HEK293 (cell line): Measurements from ENCODE around the gene CD81.

Experiments used
- CTCF ChIA-PET: fragments of 350-600 bp; formaldehyde crosslinking; extraction: SDS; loops from one replicate; lab custom pipeline; 2021; ENCODE audit warnings: antibody characterized with exemption; lab: Yijun Ruan, JAX
- POLR2A ChIA-PET: fragments of 300-600 bp; formaldehyde crosslinking; extraction: SDS; loops from one replicate; lab custom pipeline; 2020; ENCODE audit warnings: antibody characterized with exemption, inconsistent platforms; lab: Yijun Ruan, JAX
- H3K27ac ChIP-seq: fragments of 200-500 bp; sonication (Bioruptor generic); 2 replicates; pipeline ENCODE4 v1.5.1; 2014; ENCODE audit warnings: low read depth, low read length, control low read depth, inconsistent platforms; ENCODE audit errors: extremely low read depth
- H3K36me3 ChIP-seq, 2 experiments: fragments of 200-500 bp in 1 of 2; sonication (Bioruptor generic) in 1 of 2; 1 replicate in 1 of 2; 2 replicates in 1 of 2; pipeline ENCODE4 v1.5.1; 2014 to 2017; ENCODE audit warnings: inconsistent platforms in 2 of 2, low read length in 2 of 2; ENCODE audit not compliant: control insufficient read depth in 2 of 2, insufficient read depth in 1 of 2
- H3K4me1 ChIP-seq: fragments of 200-500 bp; sonication (Bioruptor generic); 2 replicates; pipeline ENCODE4 v1.5.1; 2014; ENCODE audit warnings: mild to moderate bottlenecking, low read length, inconsistent platforms; ENCODE audit not compliant: control insufficient read depth, insufficient read depth
- H3K4me3 ChIP-seq: 2 replicates; pipeline ENCODE4 v1.5.1; 2011; ENCODE audit warnings: low read depth, mild to moderate bottlenecking, control low read depth, low read length, moderate library complexity
- H3K9me3 ChIP-seq: fragments of 200-500 bp; sonication (Bioruptor generic); 2 replicates; pipeline ENCODE4 v1.5.1; 2014; ENCODE audit warnings: low read depth, low read length, inconsistent platforms; ENCODE audit not compliant: control insufficient read depth, insufficient read depth
- GLIS1 ChIP-seq: fragments of 450-650 bp; formaldehyde crosslinking; IDR thresholded peaks from 2 replicates; pipeline ENCODE4 v1.5.1; 2016; ENCODE audit warnings: missing biosample characterization, missing genetic modification characterization
- GLIS2 ChIP-seq: fragments of 450-650 bp; formaldehyde crosslinking; IDR thresholded peaks from 2 replicates; pipeline ENCODE4 v1.5.1; 2016; ENCODE audit warnings: missing biosample characterization, missing genetic modification characterization
- ZFP37 ChIP-seq: fragments of 450-650 bp; formaldehyde crosslinking; IDR thresholded peaks from 2 replicates; pipeline ENCODE4 v1.5.1; 2016; ENCODE audit warnings: missing biosample characterization, missing genetic modification characterization
- ZNF2 ChIP-seq: fragments of 450-650 bp; formaldehyde crosslinking; IDR thresholded peaks from 2 replicates; pipeline ENCODE4 v1.5.1; 2016; ENCODE audit warnings: missing biosample characterization, missing genetic modification characterization
- ZNF423 ChIP-seq: fragments of 450-650 bp; formaldehyde crosslinking; IDR thresholded peaks from 2 replicates; pipeline ENCODE4 v1.5.1; 2016; ENCODE audit warnings: missing biosample characterization, missing genetic modification characterization
- ZNF560 ChIP-seq: fragments of 450-650 bp; formaldehyde crosslinking; IDR thresholded peaks from 2 replicates; pipeline ENCODE4 v1.5.1; 2017; ENCODE audit warnings: missing biosample characterization, missing genetic modification characterization, borderline replicate concordance
- ZNF561 ChIP-seq: fragments of 450-650 bp; IDR thresholded peaks from 2 replicates; pipeline ENCODE4 v1.5.1; 2018; ENCODE audit warnings: missing biosample characterization, missing genetic modification characterization, borderline replicate concordance
- ZNF610 ChIP-seq: fragments of 450-650 bp; formaldehyde crosslinking; IDR thresholded peaks from 2 replicates; pipeline ENCODE4 v1.5.1; 2016; ENCODE audit warnings: missing biosample characterization, missing genetic modification characterization, borderline replicate concordance
- ZNF677 ChIP-seq: fragments of 450-650 bp; IDR thresholded peaks from 2 replicates; pipeline ENCODE4 v1.5.0; 2018; ENCODE audit warnings: missing biosample characterization, mild to moderate bottlenecking, missing genetic modification characterization, moderate library complexity
- ZNF747 ChIP-seq: fragments of 450-650 bp; formaldehyde crosslinking; IDR thresholded peaks from 2 replicates; pipeline ENCODE4 v1.5.1; 2016; ENCODE audit warnings: missing biosample characterization, missing genetic modification characterization
- ZNF830 ChIP-seq: fragments of 450-650 bp; IDR thresholded peaks from 2 replicates; pipeline ENCODE4 v1.5.0; 2018; ENCODE audit warnings: missing biosample characterization, missing genetic modification characterization, low read depth, mild to moderate bottlenecking, moderate library complexity
- TF ChIP-seq, protein P1 (sequence below): fragments of 450-650 bp; formaldehyde crosslinking; IDR thresholded peaks from 2 replicates; pipeline ENCODE4 v1.5.1; 2016; ENCODE audit warnings: missing biosample characterization, missing genetic modification characterization
- TF ChIP-seq, protein P2 (sequence below): fragments of 450-650 bp; formaldehyde crosslinking; IDR thresholded peaks from 2 replicates; pipeline ENCODE4 v1.5.1; 2017; ENCODE audit warnings: missing biosample characterization, missing genetic modification characterization
- TF ChIP-seq, protein P3 (sequence below): fragments of 450-650 bp; formaldehyde crosslinking; IDR thresholded peaks from 2 replicates; pipeline ENCODE4 v1.5.1; 2016; ENCODE audit warnings: missing biosample characterization, missing genetic modification characterization
- TF ChIP-seq, protein P4 (sequence below): fragments of 450-650 bp; formaldehyde crosslinking; IDR thresholded peaks from 2 replicates; pipeline ENCODE4 v1.5.1; 2016; ENCODE audit warnings: missing biosample characterization, missing genetic modification characterization
- TF ChIP-seq, protein P5 (sequence below): fragments of 450-650 bp; formaldehyde crosslinking; IDR thresholded peaks from 2 replicates; pipeline ENCODE4 v1.5.1; 2016; ENCODE audit warnings: missing biosample characterization, missing genetic modification characterization
- TF ChIP-seq, protein P6 (sequence below): fragments of 450-650 bp; formaldehyde crosslinking; conservative IDR thresholded peaks from 2 replicates; pipeline ENCODE4 v1.5.1; 2016; ENCODE audit warnings: low read depth, missing biosample characterization, missing genetic modification characterization

Gene CD81

DNA sequence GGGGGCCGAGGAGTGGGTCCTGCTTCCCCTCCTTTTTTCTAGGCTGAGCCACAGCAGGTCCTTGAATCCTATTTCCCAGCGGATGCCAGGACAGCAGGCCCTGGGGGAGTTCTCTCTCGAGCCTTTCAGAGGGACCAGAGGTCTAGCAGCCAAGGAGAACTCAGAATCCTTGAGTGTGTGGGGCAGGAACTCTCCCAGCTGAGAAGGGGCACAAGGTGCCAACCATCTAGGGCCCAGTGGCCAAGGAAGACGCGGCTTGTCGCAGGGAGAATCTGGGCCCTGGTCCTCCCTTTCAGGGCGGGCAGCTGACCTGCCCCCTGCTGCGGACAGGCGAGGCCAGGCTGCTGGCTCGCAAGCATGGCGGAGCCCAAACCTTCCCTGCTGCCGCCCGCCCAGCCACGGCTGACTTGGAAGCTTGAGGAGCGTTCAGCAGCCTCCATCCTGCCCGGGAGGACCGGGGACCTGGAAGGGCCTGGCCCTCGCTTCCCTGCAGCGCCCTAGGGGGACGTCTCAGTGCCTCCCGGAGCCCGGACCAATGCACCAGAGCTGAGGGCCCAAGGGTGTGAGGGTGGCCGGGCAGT is 22.5 kb downstream of the CD81 start (continued):
- TF ChIP-seq, protein P1, sequence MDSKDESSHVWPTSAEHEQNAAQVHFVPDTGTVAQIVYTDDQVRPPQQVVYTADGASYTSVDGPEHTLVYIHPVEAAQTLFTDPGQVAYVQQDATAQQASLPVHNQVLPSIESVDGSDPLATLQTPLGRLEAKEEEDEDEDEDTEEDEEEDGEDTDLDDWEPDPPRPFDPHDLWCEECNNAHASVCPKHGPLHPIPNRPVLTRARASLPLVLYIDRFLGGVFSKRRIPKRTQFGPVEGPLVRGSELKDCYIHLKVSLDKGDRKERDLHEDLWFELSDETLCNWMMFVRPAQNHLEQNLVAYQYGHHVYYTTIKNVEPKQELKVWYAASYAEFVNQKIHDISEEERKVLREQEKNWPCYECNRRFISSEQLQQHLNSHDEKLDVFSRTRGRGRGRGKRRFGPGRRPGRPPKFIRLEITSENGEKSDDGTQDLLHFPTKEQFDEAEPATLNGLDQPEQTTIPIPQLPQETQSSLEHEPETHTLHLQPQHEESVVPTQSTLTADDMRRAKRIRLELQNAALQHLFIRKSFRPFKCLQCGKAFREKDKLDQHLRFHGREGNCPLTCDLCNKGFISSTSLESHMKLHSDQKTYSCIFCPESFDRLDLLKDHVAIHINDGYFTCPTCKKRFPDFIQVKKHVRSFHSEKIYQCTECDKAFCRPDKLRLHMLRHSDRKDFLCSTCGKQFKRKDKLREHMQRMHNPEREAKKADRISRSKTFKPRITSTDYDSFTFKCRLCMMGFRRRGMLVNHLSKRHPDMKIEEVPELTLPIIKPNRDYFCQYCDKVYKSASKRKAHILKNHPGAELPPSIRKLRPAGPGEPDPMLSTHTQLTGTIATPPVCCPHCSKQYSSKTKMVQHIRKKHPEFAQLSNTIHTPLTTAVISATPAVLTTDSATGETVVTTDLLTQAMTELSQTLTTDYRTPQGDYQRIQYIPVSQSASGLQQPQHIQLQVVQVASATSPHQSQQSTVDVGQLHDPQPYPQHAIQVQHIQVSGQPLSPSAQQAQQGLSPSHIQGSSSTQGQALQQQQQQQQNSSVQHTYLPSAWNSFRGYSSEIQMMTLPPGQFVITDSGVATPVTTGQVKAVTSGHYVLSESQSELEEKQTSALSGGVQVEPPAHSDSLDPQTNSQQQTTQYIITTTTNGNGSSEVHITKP (tag by site-specific recombination): no peak
- TF ChIP-seq ZNF610 (tag by site-specific recombination): no peak
- TF ChIP-seq, protein P2, sequence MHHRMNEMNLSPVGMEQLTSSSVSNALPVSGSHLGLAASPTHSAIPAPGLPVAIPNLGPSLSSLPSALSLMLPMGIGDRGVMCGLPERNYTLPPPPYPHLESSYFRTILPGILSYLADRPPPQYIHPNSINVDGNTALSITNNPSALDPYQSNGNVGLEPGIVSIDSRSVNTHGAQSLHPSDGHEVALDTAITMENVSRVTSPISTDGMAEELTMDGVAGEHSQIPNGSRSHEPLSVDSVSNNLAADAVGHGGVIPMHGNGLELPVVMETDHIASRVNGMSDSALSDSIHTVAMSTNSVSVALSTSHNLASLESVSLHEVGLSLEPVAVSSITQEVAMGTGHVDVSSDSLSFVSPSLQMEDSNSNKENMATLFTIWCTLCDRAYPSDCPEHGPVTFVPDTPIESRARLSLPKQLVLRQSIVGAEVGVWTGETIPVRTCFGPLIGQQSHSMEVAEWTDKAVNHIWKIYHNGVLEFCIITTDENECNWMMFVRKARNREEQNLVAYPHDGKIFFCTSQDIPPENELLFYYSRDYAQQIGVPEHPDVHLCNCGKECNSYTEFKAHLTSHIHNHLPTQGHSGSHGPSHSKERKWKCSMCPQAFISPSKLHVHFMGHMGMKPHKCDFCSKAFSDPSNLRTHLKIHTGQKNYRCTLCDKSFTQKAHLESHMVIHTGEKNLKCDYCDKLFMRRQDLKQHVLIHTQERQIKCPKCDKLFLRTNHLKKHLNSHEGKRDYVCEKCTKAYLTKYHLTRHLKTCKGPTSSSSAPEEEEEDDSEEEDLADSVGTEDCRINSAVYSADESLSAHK (tag by site-specific recombination): no peak
- no peak for TF ChIP-seq ZNF560 (tag by site-specific recombination)
- TF ChIP-seq ZNF423 (tag by site-specific recombination): peak; percentile 45; the same call in 1 of the 2 replicates
- TF ChIP-seq, protein P3, sequence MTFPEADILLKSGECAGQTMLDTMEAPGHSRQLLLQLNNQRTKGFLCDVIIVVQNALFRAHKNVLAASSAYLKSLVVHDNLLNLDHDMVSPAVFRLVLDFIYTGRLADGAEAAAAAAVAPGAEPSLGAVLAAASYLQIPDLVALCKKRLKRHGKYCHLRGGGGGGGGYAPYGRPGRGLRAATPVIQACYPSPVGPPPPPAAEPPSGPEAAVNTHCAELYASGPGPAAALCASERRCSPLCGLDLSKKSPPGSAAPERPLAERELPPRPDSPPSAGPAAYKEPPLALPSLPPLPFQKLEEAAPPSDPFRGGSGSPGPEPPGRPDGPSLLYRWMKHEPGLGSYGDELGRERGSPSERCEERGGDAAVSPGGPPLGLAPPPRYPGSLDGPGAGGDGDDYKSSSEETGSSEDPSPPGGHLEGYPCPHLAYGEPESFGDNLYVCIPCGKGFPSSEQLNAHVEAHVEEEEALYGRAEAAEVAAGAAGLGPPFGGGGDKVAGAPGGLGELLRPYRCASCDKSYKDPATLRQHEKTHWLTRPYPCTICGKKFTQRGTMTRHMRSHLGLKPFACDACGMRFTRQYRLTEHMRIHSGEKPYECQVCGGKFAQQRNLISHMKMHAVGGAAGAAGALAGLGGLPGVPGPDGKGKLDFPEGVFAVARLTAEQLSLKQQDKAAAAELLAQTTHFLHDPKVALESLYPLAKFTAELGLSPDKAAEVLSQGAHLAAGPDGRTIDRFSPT (tag by site-specific recombination): 0 out of 2 replicates have a peak, but pooled peaks have one; percentile 25
- TF ChIP-seq, protein P4, sequence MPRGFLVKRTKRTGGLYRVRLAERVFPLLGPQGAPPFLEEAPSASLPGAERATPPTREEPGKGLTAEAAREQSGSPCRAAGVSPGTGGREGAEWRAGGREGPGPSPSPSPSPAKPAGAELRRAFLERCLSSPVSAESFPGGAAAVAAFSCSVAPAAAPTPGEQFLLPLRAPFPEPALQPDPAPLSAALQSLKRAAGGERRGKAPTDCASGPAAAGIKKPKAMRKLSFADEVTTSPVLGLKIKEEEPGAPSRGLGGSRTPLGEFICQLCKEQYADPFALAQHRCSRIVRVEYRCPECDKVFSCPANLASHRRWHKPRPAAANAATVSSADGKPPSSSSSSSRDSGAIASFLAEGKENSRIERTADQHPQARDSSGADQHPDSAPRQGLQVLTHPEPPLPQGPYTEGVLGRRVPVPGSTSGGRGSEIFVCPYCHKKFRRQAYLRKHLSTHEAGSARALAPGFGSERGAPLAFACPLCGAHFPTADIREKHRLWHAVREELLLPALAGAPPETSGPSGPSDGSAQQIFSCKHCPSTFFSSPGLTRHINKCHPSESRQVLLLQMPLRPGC (tag by site-specific recombination): no peak
- peak; percentile 46 for TF ChIP-seq GLIS1 (tag by site-specific recombination)
- peak; percentile 82 for TF ChIP-seq GLIS2

DNA sequence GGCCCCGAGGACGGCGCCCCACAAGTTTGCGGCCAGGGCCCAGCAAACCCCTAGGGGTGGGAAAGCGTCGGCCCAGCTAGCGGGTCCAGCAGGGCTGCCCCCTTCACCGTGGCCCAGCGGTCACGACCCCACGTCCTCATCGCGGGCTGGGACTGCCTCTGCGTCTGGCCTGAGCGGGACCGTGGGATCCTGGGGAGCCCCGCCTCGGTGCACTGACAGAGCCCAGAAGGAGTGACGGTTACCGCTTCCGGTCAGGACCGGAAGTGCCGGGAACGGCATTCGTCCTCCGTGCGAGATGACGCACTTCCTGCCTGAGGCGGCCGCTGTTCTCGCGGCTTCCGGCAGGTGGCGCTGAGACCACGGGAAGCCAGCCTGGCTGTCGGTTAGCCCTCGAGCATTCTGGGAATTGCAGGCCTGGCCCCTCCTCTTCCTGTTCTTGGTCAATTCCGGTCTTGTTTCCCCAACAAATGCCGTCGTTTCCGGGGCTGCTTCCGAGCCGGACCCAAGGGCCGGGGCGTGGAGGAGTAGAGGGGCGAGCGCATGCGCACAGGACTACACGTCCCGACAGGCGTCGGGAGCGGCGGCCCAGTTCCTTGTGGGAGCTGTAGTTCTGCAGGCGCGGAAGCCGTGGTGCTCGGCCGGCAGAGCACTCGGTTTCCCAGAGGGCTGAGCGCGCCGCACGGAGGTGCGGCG is 23.1 kb downstream of the CD81 start, which contains the start of gene TSSC4:
TSSC4 (plus strand) TSS at position 682 of the 693 bp plus-strand sequence. CDS start 1,884 bp downstream, outside the sequence.
- Histone ChIP-seq H3K27ac (peak within 1 kb of the TSS; percentile 53), H3K4me3 (peak within 1 kb of the TSS; percentile 99), H3K36me3 (peaks cover 0 to 59% of the 10 kb centered on the region in 2 experiments; a peak in 1 of 3 replicates), H3K4me1 (no peaks in the 10 kb centered on the region), H3K9me3 (no peaks in the 10 kb centered on the region)
- CTCF ChIA-PET: interaction anchor here (0.6 to 4.2 kb wide), 13 partner anchors 13 to 503 kb away, joined by 3 to 29 read pairs (median 3); partner anchors contain the start of gene CD81
- POLR2A ChIA-PET: interaction anchor here (0.6 to 3.3 kb wide), 15 partner anchors 9 to 481 kb away, joined by 3 to 64 read pairs (median 3); partner anchors contain the start of genes CD81, KCNQ1OT1 and TNNT3
- TF ChIP-seq ZNF2 (tag by site-specific recombination) (0 out of 2 replicates have a peak, but pooled peaks have one; percentile 48), ZNF561 (tag by site-specific recombination) (0 out of 2 replicates have a peak, but pooled peaks have one; percentile 12), ZNF747 (no peak), ZNF830 (tag by site-specific recombination) (no peak), ZNF677 (0 out of 2 replicates have a peak, but pooled peaks have one; percentile 8), ZFP37 (tag by site-specific recombination) (peak; percentile 80; the same call in 1 of the 2 replicates)
- TF ChIP-seq, protein P5, sequence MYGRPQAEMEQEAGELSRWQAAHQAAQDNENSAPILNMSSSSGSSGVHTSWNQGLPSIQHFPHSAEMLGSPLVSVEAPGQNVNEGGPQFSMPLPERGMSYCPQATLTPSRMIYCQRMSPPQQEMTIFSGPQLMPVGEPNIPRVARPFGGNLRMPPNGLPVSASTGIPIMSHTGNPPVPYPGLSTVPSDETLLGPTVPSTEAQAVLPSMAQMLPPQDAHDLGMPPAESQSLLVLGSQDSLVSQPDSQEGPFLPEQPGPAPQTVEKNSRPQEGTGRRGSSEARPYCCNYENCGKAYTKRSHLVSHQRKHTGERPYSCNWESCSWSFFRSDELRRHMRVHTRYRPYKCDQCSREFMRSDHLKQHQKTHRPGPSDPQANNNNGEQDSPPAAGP (tag by site-specific recombination): peak; percentile 72; the same call in 1 of the 2 replicates
- TF ChIP-seq, protein P6, sequence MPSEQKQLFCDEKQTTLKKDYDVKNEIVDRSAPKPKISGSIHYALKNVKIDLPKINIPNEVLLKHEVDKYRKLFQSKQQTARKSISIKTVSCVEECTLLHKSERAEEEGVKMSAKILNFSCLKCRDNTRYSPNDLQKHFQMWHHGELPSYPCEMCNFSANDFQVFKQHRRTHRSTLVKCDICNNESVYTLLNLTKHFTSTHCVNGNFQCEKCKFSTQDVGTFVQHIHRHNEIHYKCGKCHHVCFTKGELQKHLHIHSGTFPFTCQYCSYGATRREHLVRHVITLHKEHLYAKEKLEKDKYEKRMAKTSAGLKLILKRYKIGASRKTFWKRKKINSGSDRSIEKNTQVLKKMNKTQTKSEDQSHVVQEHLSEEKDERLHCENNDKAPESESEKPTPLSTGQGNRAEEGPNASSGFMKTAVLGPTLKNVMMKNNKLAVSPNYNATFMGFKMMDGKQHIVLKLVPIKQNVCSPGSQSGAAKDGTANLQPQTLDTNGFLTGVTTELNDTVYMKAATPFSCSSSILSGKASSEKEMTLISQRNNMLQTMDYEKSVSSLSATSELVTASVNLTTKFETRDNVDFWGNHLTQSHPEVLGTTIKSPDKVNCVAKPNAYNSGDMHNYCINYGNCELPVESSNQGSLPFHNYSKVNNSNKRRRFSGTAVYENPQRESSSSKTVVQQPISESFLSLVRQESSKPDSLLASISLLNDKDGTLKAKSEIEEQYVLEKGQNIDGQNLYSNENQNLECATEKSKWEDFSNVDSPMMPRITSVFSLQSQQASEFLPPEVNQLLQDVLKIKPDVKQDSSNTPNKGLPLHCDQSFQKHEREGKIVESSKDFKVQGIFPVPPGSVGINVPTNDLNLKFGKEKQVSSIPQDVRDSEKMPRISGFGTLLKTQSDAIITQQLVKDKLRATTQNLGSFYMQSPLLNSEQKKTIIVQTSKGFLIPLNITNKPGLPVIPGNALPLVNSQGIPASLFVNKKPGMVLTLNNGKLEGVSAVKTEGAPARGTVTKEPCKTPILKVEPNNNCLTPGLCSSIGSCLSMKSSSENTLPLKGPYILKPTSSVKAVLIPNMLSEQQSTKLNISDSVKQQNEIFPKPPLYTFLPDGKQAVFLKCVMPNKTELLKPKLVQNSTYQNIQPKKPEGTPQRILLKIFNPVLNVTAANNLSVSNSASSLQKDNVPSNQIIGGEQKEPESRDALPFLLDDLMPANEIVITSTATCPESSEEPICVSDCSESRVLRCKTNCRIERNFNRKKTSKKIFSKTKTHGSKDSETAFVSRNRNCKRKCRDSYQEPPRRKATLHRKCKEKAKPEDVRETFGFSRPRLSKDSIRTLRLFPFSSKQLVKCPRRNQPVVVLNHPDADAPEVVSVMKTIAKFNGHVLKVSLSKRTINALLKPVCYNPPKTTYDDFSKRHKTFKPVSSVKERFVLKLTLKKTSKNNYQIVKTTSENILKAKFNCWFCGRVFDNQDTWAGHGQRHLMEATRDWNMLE (tag by site-specific recombination): peak; percentile 97
